NCI-H1417 (cell line): Measurements from ENCODE around the gene ARFGEF3.

Source experiments
- DNase-seq, 3 experiments: peaks; one replicate each; lab custom pipeline; 2025; lab: John Stamatoyannopoulos, UW

Gene ARFGEF3

DNA sequence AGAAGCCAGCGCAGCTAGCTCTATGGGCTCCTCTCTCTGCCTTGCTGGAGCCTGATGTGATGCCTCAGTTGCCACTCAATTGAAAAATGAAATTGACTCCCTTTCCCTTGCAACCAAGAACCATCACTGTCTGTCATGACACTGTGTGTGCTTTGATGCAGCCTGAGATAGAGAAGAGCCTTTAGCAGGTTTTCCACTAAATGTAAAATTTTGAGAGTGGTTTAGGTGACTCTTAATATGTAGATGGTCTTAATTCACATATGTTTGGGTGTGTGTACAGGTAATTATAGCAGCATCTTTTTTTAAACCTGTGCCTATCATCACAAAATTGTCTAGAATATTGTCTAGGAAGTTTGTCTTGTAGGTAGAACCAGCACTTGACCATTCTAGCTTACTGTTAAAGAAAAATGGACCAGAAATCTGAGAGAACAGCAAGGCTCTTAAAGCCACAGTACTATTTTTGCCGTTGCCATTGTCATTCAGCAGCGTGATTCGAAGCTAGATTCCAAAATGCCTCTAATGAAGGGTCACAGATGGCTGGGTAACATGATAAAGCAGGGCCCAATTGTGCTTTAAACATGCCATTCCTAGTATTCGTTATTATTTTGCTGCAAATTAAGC lies 1.3 kb downstream of the ARFGEF3 start:
- peak in 1 of 3 experiments; percentile 58 for DNase-seq

DNA sequence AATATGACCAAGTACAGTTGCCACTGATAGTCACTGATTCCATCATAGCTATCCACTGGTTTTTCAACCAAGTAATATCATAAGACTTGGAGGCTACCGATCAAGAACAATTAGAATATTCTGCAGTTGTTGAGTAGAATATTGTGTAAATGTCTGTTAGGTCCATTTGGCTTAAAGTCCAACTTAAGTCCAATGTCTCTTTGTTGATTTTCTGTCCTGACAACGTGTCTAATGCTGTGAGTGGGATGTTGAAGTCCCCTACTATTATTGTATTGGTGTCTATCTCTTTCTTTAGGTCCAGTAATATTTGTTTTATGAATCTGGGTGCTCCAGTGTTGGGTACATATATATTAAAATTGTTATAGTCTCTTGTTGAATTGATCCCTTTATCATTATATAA lies 13.9 kb downstream of the ARFGEF3 start:
- no peak for DNase-seq

DNA sequence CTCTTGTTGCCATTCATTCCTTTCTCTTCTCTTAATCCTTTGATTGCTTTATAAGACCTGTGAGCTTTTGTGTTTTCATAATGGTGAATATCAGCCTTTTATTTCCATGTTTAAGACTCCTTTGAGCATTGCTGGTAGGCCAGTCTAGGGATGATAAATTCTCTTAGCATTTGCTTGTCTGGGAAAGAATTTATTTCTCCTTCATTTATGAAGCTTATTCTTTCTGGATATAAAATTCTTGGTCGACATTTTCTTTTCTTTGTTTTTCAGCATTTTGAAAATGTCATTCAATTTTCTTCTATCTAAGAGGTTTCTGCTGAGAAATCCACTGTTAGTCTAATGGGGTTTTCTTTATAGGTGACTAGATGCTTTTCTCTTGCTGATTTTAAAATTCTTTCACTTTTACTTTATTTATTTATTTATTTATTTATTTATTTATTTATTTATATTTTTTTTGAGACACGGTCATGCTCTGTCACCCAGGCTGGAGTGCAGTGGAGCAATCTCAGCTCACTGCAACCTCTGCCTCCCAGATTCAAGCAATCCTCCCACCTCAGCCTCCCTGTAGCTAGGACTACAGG lies 15.0 kb downstream of the ARFGEF3 start:
- peak in 1 of 3 experiments; percentile 13 for DNase-seq

DNA sequence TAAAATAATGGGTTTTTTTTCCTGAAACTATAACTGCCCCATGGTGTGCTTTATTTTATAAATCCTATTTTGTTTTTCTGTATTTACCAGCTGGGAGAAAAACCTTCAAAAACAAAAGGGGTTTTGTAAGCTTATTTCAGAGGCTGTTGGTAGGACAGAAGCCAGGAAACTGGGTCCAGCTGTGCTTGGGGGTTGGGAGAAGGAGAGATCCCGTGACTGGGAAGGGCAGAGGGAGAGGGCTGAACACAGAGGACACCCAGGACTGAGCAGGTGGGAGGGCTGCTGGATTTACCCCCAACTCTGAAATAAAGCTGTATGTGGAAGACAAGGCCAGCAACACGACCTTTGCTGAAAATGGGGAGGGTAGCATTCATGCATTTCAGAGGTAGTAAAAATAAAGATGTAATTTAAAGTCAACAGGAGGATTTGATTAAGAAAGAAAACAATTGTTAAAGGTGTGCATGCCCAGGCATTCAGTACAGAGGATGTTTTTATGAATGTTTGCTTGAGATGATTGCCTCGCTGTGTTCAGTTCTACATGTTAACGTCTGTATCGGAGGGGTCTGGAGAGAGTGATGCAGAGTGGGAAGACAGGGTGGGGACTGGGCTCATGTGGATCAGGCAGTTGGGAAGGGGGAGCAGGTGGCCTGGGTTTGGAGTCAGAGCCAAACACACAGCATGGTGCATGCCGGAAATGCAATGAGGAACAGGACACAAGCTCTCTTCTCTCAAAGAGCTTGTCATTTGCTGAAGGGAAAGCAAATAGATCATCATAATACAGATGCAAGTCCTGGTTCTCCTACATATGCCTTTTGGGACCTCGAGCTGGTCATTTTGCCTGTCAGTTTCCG lies 21.4 kb downstream of the ARFGEF3 start:
- peak; percentile 28 to 93 (median 74) for DNase-seq

- no peak for DNase-seq
Observed at GRCh38 chr6:138183790-138184134, 22.0 kb downstream of the ARFGEF3 start.

GRCh38 chr6:138184230-138184629 lies 22.5 kb downstream of the ARFGEF3 start:
- DNase-seq, result no peak

GRCh38 chr6:138187156-138187555 lies 25.4 kb downstream of the ARFGEF3 start:
- no peak for DNase-seq

DNA sequence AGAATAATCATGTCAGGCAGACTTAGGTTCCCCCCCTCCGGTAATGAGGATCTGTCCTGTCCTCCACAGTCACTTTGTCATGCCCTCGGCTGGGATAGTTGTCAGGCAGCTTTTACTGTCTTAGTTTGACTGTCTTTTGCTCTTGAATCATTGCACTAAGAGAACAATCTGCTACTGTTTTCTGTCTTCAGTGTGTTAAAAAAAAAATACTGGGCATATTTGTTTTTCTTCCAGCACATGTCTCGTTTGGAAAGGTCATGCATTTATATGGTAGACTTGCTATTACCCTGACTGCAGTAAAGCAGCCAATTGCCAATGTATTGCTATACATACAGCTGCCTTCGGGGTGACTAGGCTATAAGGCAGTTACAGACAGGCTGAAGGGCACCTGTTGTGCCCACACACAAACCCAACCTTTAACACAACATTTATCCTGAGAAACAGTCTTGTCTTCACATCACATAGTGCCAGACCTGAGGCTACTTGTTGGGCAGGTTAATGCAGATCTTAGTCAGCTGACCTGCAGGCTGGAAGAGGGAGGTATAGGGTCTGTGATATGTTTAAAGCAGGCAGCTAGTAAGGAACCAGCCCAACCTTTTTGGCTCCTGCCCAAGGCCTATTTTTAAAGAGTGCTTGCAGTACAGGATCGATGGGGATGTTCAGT lies 26.7 kb downstream of the ARFGEF3 start:
- DNase-seq, result peak; percentile 24 to 79 (median 60)

DNA sequence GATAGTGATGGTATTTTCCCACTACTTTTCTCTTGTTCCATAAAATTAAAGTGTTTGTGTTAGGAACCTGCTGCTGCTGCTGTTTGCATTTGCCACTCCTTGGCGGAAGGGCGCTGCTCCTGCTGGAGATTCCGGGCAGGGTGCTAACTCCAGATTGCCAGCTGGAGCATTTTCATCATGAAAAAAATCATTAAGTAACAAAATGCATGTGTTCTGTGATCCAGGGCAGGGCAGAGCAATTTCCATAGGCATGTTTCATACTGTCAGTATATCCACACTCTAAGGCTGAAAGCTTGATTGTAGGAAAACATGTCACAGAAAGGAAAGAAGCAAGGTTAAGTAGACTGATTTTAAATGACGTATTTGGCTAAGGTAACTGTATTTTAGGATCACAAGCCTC lies 32.5 kb downstream of the ARFGEF3 start:
- no peak for DNase-seq

DNA sequence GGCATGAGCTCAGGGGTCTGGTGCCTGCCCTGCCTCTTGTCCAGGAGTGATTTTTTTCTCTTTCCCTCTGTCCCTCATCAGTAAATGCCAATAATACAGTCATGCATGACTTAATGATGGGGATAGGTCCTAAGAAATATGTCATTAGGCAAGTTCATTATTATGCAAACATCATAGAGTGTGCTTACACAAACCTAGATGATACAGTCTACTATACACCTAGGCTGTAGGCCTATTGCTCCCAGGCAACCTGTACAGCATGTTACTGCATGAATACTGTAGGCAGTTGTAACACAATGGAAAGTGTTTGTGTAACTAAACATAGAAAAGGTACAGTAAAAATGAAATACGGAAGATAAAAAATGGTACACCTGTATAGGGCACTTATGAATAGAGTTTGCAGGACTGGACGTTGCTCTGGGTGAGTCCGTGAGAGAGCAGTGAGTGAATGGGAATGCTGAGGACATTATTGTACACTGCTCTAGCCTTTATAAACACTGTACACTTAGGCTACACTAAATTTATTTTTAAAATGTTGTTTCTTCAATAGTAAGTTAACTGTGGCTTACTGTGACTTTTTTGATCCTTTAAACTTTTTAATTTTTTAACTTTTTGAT lies 34.5 kb downstream of the ARFGEF3 start:
- peak in 1 of 3 experiments; percentile 38 for DNase-seq

DNA sequence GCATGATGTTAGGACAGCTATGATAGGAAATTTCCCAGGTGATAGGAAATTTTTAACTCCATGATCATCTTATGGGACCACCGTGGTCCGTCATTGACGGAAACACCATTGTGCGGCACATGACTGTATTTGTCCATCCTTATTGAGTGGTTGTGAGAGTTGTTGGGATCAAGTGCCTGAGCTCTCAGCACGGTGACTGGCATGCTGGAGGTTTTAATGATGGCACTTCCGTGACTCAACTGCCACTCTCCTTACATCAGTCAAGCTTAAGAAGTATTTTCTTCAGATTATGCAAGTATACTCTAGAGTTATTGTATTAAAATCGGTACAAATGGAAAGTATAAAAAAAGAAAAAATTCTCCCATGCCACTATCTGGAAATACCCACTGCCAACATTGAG lies 35.8 kb downstream of the ARFGEF3 start:
- no peak for DNase-seq

GRCh38 chr6:138198430-138199091 lies 36.8 kb downstream of the ARFGEF3 start:
- DNase-seq, result no peak

DNA sequence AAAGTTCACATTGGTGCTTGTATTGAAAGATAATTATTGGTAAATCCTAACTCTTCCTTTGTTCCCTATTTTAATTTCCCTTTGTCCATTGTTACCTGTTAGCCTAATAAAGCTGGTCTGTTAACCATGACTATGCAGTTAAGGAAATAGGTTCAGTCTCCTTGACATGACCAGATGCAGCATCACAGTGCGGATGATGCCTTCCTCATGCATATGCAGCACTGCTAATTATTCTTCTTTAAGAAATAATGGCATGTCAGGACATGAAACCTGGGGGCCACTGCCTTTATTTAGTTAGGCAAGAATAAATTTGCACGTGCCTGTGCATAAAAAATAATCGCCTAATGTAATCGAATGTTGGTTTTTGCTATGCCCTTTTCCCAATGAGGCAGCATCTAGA lies 40.1 kb downstream of the ARFGEF3 start:
- DNase-seq, result no peak

DNA sequence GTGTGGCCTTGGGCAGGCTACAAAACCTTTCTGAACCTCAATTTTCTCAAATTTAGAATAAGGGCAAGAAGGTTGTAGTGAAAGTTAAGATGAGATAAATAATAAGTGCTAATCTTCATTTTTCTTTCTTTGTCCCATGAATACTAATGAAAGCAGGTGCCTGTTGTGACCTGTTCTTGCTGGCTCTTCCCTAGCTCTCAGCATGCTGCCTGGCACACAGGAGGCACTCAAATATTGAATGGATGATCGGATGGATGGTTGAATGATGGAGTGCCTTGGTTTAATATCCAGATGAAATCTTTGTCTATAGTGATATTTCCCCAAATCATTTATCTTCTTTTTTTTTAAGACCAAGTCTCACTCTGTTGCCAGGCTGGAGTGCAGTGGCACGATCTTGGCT lies 41.6 kb downstream of the ARFGEF3 start:
- DNase-seq, result peak in 1 of 3 experiments; percentile 27

DNA sequence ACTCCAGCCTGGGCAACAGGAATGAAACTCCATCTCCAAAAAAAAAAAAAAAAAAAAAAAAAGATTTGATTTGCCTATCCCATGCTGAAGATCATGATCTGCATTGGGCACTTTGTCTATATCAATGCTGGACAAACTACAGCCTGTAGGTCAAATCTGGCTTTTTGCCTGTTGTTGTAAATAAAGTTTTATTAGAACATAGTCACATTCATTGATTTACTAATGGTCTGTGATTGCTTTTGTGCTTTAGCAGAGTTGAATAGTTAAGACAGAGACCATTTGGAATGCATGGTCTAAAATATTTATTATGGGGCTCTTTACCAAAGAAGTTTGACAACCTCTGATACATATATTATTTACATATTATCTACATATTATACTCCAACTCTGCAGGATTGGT lies 42.6 kb downstream of the ARFGEF3 start:
- no peak for DNase-seq

DNA sequence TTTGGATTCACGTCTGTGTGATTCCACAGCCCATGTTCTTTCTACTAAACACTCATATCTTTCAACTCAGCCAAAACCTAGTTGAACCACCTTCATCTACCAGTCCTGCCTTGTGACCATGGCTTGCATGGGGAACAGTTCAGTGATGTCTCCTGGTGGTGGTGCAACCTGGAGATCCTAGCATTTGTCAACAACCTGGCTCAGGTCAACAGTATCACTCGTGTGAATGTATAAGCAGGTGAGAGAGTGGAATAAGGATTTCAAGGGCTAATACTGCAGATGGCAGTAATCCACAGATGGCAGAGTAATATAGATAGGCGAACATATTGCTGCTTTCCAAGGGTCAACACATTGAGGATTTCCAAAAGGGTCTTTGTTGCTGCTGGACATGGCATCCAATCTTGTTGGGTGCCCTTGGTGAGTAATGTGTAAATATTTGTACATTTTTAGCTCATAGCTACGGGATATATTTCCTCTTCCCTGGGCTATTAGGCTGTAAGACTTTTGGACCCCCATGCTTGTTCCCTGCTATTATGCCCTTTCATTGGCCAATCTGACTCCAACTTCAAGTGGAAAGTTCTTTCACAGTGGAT lies 43.1 kb downstream of the ARFGEF3 start:
- no peak for DNase-seq

- DNase-seq, result peak in 2 of 3 experiments; percentile 15 to 58
Observed at GRCh38 chr6:138205437-138206094, 43.8 kb downstream of the ARFGEF3 start.

DNA sequence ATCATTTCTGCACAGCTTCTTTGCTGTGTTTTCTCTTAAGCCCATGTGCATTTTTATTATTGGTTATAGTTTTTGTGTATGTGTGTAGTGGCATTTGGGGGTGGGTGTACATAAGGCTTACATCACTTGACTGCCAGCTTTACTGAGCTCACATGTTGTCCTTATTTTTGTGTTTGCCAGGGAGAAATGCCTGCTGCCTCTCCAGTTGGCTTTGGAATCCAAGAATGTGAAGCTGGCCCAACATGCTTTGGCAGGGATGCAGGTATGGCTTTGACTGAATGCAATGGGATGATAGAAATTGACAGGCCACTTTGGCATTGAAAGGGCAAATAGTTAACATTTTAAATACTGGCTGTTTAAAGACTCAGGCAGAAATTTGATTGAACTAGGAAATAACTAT lies 45.1 kb downstream of the ARFGEF3 start:
- no peak for DNase-seq

DNA sequence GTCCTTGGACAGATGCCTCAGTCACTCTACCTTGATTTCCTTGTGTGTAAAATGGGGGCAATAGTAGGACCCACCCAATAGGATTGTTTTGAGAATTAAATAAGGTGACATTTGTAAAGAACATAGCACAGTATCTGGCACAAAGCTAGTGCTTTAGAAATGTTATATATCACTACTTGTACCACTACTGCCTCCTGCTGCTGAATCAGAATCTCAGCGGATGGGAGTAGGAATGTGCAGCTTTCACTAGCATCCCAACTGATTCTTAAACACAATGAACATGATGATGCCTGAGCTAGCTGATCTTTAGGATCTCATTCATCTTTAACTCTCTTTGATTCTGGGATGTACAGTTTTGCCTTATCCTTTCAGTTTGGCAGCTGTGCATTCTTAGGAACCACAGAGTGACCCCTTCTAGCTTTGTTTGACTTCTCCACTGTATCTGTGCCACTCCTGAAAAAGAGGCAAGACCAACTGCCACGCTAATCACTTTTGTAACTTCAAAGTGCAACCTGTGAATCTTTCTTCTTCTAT lies 49.4 kb downstream of the ARFGEF3 start:
- DNase-seq, result no peak

DNA sequence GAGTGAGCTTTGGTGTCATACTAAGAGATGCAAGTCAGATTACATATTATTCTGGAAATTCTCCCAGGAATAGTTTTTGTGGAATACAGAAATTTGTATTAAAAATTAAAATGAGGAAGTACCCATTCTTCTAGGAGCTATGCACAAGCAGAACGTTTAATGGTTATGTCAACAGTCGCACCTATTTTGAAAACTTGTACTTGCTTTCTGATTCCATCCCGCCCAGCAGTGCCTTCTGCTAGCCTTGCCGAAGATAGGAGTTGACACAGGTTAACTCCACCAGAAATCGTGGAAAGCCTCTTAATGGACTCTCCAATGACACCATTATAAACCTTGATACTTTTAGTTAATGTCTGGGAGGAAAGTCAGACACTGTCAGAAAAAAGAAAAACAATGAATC lies 49.9 kb downstream of the ARFGEF3 start:
- no peak for DNase-seq
